K562 (cell line): ENCODE measurements around the gene DNAH1. TPM values are rescaled to one million over a fixed set of nuclear protein-coding genes. Genes with fewer than 3 reads are reported as not detected.

ENCODE experiments used
- ATAC-seq: fragments of 200-7000 bp; cut with Tn5 transposase; 3 replicates; pipeline ENCODE4 v1.9.1; 2020; ENCODE audit warnings: moderate library complexity
- BruUV-seq: library from RNA; stranded (reverse); fragments of 400-500 nt; replicated peaks from 2 replicates; lab custom pipeline; 2021; lab: Mats Ljungman, UMichigan
- CTCF ChIA-PET: fragments of 300-600 bp; formaldehyde crosslinking; extraction: SDS; loops from one replicate; lab custom pipeline; 2021; ENCODE audit warnings: low intra/inter-chr PET ratio; lab: Yijun Ruan, JAX
- POLR2A ChIA-PET: fragments of 300-600, 350-650 bp; sonication (Branson Sonifier 250); formaldehyde crosslinking; extraction: SDS; loops from one replicate; lab custom pipeline; 2021; ENCODE audit warnings: antibody characterized with exemption, inconsistent platforms; lab: Yijun Ruan, JAX
- DNase-seq, 4 experiments: peaks; one replicate each; pipeline versions ENCODE4 v3.0.0 to v3.0.0-alpha.2; 2011 to 2018; ENCODE audit warnings: low spot score in 3 of 4, mixed read lengths in 3 of 4; ENCODE audit errors: extremely low read depth in 1 of 4
- FAIRE-seq: peaks from 2 replicates; lab custom pipeline; 2011; peaks lifted over from hg19 to GRCh38; lab: Jason Lieb, UNC
- H2AFZ ChIP-seq: 2 replicates; pipeline ENCODE4 v1.6.0; 2011; ENCODE audit warnings: low read depth, low read length, control low read depth, inconsistent platforms
- H3K27ac ChIP-seq: fragments of 200-600 bp; 3 replicates; pipeline ENCODE4 v1.8.0; 2011; ENCODE audit warnings: low read depth, mild to moderate bottlenecking, control low read depth, inconsistent platforms, low read length, moderate library complexity, mixed read lengths; ENCODE audit errors: extremely low read depth
- H3K27me3 ChIP-seq, 2 experiments: fragments of 300-600 bp in 1 of 2; 2 replicates in 1 of 2; 3 replicates in 1 of 2; pipeline versions ENCODE4 v1.6.0 to v1.8.0; 2011; ENCODE audit warnings: inconsistent platforms in 2 of 2, low read length in 2 of 2, mild to moderate bottlenecking in 1 of 2, mixed read lengths in 1 of 2, moderate library complexity in 1 of 2; ENCODE audit not compliant: control insufficient read depth in 2 of 2, insufficient read depth in 2 of 2
- H3K36me3 ChIP-seq: fragments of 300-600 bp; 3 replicates; pipeline ENCODE4 v1.8.0; 2011; ENCODE audit warnings: mild to moderate bottlenecking, low read length, inconsistent platforms; ENCODE audit not compliant: control insufficient read depth, insufficient read depth
- H3K4me1 ChIP-seq, 2 experiments: fragments of 200-600 bp in 1 of 2; replicated peaks in 1 of 2; 2 replicates in 1 of 2; 3 replicates in 1 of 2; pipeline versions ENCODE4 v1.5.1 to v1.8.0; 2011; ENCODE audit warnings: inconsistent platforms in 2 of 2, low read length in 2 of 2, mild to moderate bottlenecking in 1 of 2, mixed read lengths in 1 of 2, moderate library complexity in 1 of 2; ENCODE audit not compliant: control insufficient read depth in 2 of 2, insufficient read depth in 2 of 2
- H3K4me2 ChIP-seq: 2 replicates; pipeline ENCODE4 v1.6.1; 2011; ENCODE audit warnings: low read length, control low read depth, inconsistent platforms, mixed read lengths; ENCODE audit not compliant: insufficient read depth
- H3K4me3 ChIP-seq: fragments of 200-600 bp; sonication (generic), shearing (Covaris generic); 2 replicates; pipeline ENCODE4 v1.5.1; 2016; ENCODE audit warnings: control low read depth, inconsistent platforms
- H3K79me2 ChIP-seq: fragments of 200-600 bp; 3 replicates; pipeline ENCODE4 v1.8.0; 2011; ENCODE audit warnings: low read length, inconsistent platforms; ENCODE audit not compliant: control insufficient read depth, insufficient read depth
- H3K9ac ChIP-seq, 2 experiments: 2 replicates each; pipeline versions ENCODE4 v1.6.0 to v1.6.1; 2011; ENCODE audit warnings: low read depth in 2 of 2, low read length in 2 of 2, control low read depth in 1 of 2, inconsistent platforms in 1 of 2, mild to moderate bottlenecking in 1 of 2, mixed read lengths in 1 of 2; ENCODE audit not compliant: insufficient read depth in 1 of 2
- H3K9me1 ChIP-seq: one replicate; pipeline ENCODE4 v1.6.0; 2011; ENCODE audit warnings: inconsistent platforms, mild to moderate bottlenecking, low read length, moderate library complexity; ENCODE audit not compliant: control insufficient read depth, insufficient read depth
- H3K9me3 ChIP-seq: replicated peaks from 2 replicates; pipeline ENCODE4 v1.5.1; 2011; ENCODE audit warnings: low read depth, low read length, inconsistent platforms; ENCODE audit not compliant: control insufficient read depth, insufficient read depth
- H4K20me1 ChIP-seq: replicated peaks from 2 replicates; pipeline ENCODE4 v1.6.1; 2011; ENCODE audit warnings: low read length, inconsistent platforms, mixed read lengths; ENCODE audit not compliant: control insufficient read depth, insufficient read depth
- CREB1 ChIP-seq, 2 experiments: sonication (generic) in 1 of 2; formaldehyde crosslinking in 1 of 2; IDR thresholded peaks; 2 replicates each; pipeline versions ENCODE4 v1.6.1 to v1.8.0; 2012 to 2022; ENCODE audit warnings: inconsistent platforms in 1 of 2, mild to moderate bottlenecking in 1 of 2, missing genetic modification reagents in 1 of 2, moderate library complexity in 1 of 2
- HOXB6 ChIP-seq: fragments of 250-450 bp; sonication (Bioruptor Pico); IDR thresholded peaks from 2 replicates; pipeline ENCODE4 v1.5.1; 2022; ENCODE audit warnings: mild to moderate bottlenecking, borderline replicate concordance
- NRF1 ChIP-seq, 2 experiments: fragments of 450-650 bp; IDR thresholded peaks in 1 of 2; conservative IDR thresholded peaks in 1 of 2; 2 replicates each; pipeline ENCODE4 v1.6.1; 2014; ENCODE audit warnings: mild to moderate bottlenecking in 2 of 2
- RBFOX2 ChIP-seq: fragments of 200-400 bp; formaldehyde crosslinking; IDR thresholded peaks from 2 replicates; pipeline ENCODE4 v1.6.1; 2017; ENCODE audit warnings: low read depth, mild to moderate bottlenecking, low read length, moderate library complexity
- RCOR1 ChIP-seq, 2 experiments: IDR thresholded peaks; 2 replicates each; pipeline ENCODE4 v1.6.1; 2012; ENCODE audit warnings: low read depth in 2 of 2, low read length in 2 of 2, borderline replicate concordance in 1 of 2, improper control_type of control experiment in 1 of 2
- SMC3 ChIP-seq: conservative IDR thresholded peaks from 2 replicates; pipeline ENCODE4 v1.6.1; 2011; ENCODE audit warnings: low read depth, low read length, improper control_type of control experiment; ENCODE audit not compliant: insufficient read depth
- WGBS: fragments of 100-300 bp; shearing (Covaris generic); methylation state at CpG from one replicate; pipeline ENCODE4 v1.1.6; 2016; ENCODE audit warnings: low coverage, mixed read lengths; ENCODE audit not compliant: insufficient coverage; ENCODE audit errors: missing lambda C conversion rate; 5-methylcytosine and 5-hydroxymethylcytosine counted together
- in situ Hi-C: fragments of 300-500 bp; cut with MboI; formaldehyde crosslinking; loops from 4 replicates; pipeline ENCODE4 v1.15.0; 2018; ENCODE audit warnings: inconsistent platforms, mixed read lengths
- intact Hi-C: fragments of 100-400 bp; cut with micrococcal nuclease; formaldehyde crosslinking; loops from 2 replicates; pipeline ENCODE4 v1.14.2; 2022
- polyA plus RNA-seq, 8 experiments: library from polyadenylated mRNA; depleted of rRNA in 4 of 8; stranded (reverse) in 5 of 8; unstranded in 3 of 8; fragments of >200 nt; fragmentation: Nextera tagmentation in 2 of 8; fragmentation: Illumina TruSeq in 1 of 8; extraction: Ambion mirVana in 2 of 8; extraction: Trizol in 1 of 8; gene quantifications; 2 replicates each; pipeline versions ENCODE4 v1.2.1 to v1.2.3, GENCODE V29; 2011 to 2014; ENCODE audit warnings: inconsistent platforms in 1 of 8, missing spikeins in 1 of 8
- total RNA-seq, 7 experiments: library from RNA; depleted of rRNA in 6 of 7; stranded (reverse); fragments of >200 nt in 6 of 7; fragmentation: Illumina TruSeq in 2 of 7; extraction: Trizol in 2 of 7; gene quantifications; 2 replicates each; pipeline versions ENCODE4 v1.2.1 to v1.2.3, GENCODE V29; 2011 to 2021; ENCODE audit warnings: low replicate concordance in 1 of 7
- TF ChIP-seq, protein P1 (sequence below): fragments of 450-650 bp; formaldehyde crosslinking; IDR thresholded peaks from 2 replicates; pipeline ENCODE4 v1.4.0; 2022; ENCODE audit warnings: missing genetic modification characterization
- TF ChIP-seq, protein P2 (sequence below): sonication (generic); formaldehyde crosslinking; IDR thresholded peaks from 2 replicates; pipeline ENCODE4 v1.8.1; 2023; ENCODE audit warnings: mild to moderate bottlenecking, missing genetic modification reagents
- TF ChIP-seq, protein P3 (sequence below): IDR thresholded peaks from 2 replicates; pipeline ENCODE4 v1.6.1; 2011; ENCODE audit not compliant: insufficient read length; ENCODE audit errors: extremely low read depth
- TF ChIP-seq, protein P4 (sequence below): IDR thresholded peaks from 2 replicates; pipeline ENCODE4 v1.6.1; 2014; ENCODE audit warnings: antibody characterized with exemption
- TF ChIP-seq, protein P5 (sequence below): sonication (generic); formaldehyde crosslinking; IDR thresholded peaks from 2 replicates; pipeline ENCODE4 v1.8.0; 2023; ENCODE audit warnings: mild to moderate bottlenecking, missing genetic modification reagents

The DNAH1 gene
- total and polyA plus RNA-seq, 9 of the 15 experiments (the other 6 are each of a cell fraction or from before 2014, with no cell fraction given): 0.04 to 0.84 (median 0.50) TPM

DNA sequence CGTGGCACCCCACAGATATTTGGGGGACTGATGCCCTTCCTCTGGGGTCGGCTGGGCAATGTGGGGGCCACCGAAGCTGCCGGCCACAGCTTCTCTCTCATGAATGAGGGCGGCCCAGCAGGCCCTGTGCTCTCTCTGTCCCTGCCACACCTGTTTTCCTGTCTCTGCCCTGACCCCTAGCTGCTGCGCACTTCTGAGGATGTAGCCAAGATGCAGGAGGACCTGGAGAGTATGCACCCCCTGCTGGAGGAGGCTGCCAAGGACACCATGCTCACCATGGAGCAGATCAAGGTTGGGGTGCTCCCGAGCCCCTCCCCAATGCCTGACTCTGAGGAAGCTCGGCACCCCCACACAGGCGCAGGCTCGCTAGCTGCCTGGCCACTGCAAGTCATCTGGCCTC is 69.0 kb downstream of the DNAH1 start:
- peak; percentile 88 for FAIRE-seq
- Histone ChIP-seq H3K4me1 (peaks cover 0 to 44% of the 10 kb centered on the region in 2 experiments; a peak in 2 of 5 replicates), H3K79me2 (no peaks in the 10 kb centered on the region), H3K36me3 (no peaks in the 10 kb centered on the region), H2AFZ (peak overlapping the region; percentile 65), H3K9me1 (no peaks in the 10 kb centered on the region), H3K27me3 (no peaks in the 10 kb centered on the region), H3K4me3 (no peak overlapping the region), H3K9ac (no peak overlapping the region; a peak in 1 of 4 replicates), H3K27ac (no peak overlapping the region), H3K9me3 (no peaks in the 10 kb centered on the region), H4K20me1 (no peaks in the 10 kb centered on the region), H3K4me2 (no peak overlapping the region)
- DNase-seq: peak; percentile 79 to 83 (median 80)
- BruUV-seq: no TSS peak
- in situ Hi-C loops (loop anchor here (10.0 to 25.0 kb wide), 2 partner anchors 90 to 373 kb away; no protein-coding TSS in a partner anchor), intact Hi-C loops (loop anchor here (1.0 to 5.0 kb wide), 3 partner anchors 46 to 163 kb away; no protein-coding TSS in a partner anchor)
- ATAC-seq: peak; percentile 94
- 8% methylated on average over 9 of the region's 10 CpGs for WGBS
- ChIA-PET CTCF (interaction anchor here (0.7 to 1.8 kb wide), 7 partner anchors 12 to 383 kb away, joined by 3 to 10 read pairs (median 4); no protein-coding TSS in a partner anchor), POLR2A (interaction anchor here (0.8 to 1.5 kb wide), 5 partner anchors 13 to 153 kb away, joined by 3 to 7 read pairs (median 4); no protein-coding TSS in a partner anchor)
- TF ChIP-seq HOXB6 (CRISPR knock-in tag) (no peak), CREB1 (IDR thresholded peaks at IDR 0.05) (no peak), CREB1 (CRISPR knock-in tag; IDR thresholded peaks at IDR 0.05) (0 out of 2 replicates have a peak, but pooled peaks have one; percentile 22), NRF1 (conservative IDR thresholded peaks at IDR 0.05 in 1 of 2, IDR thresholded peaks at IDR 0.05 in 1 of 2) (peak; percentile 48 to 65), RBFOX2 (0 out of 2 replicates have a peak, but pooled peaks have one; percentile 15), SMC3 (peak; percentile 78), RCOR1 (IDR thresholded peaks at IDR 0.05; ENCODE audit: borderline replicate concordance in 1 of 2, low read depth in 2 of 2, low read length in 2 of 2) (peak in 1 of 2 experiments; percentile 84; a peak in 2 of 4 replicates)
- TF ChIP-seq, protein P1, sequence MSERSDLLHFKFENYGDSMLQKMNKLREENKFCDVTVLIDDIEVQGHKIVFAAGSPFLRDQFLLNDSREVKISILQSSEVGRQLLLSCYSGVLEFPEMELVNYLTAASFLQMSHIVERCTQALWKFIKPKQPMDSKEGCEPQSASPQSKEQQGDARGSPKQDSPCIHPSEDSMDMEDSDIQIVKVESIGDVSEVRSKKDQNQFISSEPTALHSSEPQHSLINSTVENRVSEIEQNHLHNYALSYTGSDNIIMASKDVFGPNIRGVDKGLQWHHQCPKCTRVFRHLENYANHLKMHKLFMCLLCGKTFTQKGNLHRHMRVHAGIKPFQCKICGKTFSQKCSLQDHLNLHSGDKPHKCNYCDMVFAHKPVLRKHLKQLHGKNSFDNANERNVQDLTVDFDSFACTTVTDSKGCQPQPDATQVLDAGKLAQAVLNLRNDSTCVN: no peak
- TF ChIP-seq, protein P2, sequence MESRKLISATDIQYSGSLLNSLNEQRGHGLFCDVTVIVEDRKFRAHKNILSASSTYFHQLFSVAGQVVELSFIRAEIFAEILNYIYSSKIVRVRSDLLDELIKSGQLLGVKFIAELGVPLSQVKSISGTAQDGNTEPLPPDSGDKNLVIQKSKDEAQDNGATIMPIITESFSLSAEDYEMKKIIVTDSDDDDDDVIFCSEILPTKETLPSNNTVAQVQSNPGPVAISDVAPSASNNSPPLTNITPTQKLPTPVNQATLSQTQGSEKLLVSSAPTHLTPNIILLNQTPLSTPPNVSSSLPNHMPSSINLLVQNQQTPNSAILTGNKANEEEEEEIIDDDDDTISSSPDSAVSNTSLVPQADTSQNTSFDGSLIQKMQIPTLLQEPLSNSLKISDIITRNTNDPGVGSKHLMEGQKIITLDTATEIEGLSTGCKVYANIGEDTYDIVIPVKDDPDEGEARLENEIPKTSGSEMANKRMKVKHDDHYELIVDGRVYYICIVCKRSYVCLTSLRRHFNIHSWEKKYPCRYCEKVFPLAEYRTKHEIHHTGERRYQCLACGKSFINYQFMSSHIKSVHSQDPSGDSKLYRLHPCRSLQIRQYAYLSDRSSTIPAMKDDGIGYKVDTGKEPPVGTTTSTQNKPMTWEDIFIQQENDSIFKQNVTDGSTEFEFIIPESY: peak; percentile 99
- TF ChIP-seq, protein P3, sequence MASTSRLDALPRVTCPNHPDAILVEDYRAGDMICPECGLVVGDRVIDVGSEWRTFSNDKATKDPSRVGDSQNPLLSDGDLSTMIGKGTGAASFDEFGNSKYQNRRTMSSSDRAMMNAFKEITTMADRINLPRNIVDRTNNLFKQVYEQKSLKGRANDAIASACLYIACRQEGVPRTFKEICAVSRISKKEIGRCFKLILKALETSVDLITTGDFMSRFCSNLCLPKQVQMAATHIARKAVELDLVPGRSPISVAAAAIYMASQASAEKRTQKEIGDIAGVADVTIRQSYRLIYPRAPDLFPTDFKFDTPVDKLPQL: no peak
- TF ChIP-seq, protein P4, sequence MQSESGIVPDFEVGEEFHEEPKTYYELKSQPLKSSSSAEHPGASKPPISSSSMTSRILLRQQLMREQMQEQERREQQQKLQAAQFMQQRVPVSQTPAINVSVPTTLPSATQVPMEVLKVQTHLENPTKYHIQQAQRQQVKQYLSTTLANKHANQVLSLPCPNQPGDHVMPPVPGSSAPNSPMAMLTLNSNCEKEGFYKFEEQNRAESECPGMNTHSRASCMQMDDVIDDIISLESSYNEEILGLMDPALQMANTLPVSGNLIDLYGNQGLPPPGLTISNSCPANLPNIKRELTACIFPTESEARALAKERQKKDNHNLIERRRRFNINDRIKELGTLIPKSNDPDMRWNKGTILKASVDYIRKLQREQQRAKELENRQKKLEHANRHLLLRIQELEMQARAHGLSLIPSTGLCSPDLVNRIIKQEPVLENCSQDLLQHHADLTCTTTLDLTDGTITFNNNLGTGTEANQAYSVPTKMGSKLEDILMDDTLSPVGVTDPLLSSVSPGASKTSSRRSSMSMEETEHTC: no peak
- TF ChIP-seq, protein P5, sequence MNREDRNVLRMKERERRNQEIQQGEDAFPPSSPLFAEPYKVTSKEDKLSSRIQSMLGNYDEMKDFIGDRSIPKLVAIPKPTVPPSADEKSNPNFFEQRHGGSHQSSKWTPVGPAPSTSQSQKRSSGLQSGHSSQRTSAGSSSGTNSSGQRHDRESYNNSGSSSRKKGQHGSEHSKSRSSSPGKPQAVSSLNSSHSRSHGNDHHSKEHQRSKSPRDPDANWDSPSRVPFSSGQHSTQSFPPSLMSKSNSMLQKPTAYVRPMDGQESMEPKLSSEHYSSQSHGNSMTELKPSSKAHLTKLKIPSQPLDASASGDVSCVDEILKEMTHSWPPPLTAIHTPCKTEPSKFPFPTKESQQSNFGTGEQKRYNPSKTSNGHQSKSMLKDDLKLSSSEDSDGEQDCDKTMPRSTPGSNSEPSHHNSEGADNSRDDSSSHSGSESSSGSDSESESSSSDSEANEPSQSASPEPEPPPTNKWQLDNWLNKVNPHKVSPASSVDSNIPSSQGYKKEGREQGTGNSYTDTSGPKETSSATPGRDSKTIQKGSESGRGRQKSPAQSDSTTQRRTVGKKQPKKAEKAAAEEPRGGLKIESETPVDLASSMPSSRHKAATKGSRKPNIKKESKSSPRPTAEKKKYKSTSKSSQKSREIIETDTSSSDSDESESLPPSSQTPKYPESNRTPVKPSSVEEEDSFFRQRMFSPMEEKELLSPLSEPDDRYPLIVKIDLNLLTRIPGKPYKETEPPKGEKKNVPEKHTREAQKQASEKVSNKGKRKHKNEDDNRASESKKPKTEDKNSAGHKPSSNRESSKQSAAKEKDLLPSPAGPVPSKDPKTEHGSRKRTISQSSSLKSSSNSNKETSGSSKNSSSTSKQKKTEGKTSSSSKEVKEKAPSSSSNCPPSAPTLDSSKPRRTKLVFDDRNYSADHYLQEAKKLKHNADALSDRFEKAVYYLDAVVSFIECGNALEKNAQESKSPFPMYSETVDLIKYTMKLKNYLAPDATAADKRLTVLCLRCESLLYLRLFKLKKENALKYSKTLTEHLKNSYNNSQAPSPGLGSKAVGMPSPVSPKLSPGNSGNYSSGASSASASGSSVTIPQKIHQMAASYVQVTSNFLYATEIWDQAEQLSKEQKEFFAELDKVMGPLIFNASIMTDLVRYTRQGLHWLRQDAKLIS (CRISPR knock-in tag): no peak
